Endothelial cell of umbilical vein (primary cell): Measurements from ENCODE around the gene RPS25.

Experiments
- CTCF ChIP-seq, 2 donors: IDR thresholded peaks; 1 replicate in 1 of 2; 2 replicates in 1 of 2; pipeline ENCODE4 v1.5.1; 2011; ENCODE audit warnings: low read length in 2 of 2, mild to moderate bottlenecking in 2 of 2, moderate library complexity in 2 of 2, control low read depth in 1 of 2, inconsistent platforms in 1 of 2, low read depth in 1 of 2; ENCODE audit not compliant: insufficient read depth in 1 of 2; ENCODE audit errors: extremely low read depth in 1 of 2
- EZH2 ChIP-seq: IDR thresholded peaks from 2 replicates; pipeline ENCODE4 v1.6.1; 2012; ENCODE audit warnings: borderline replicate concordance, low read depth, mild to moderate bottlenecking, moderate library complexity, low read length, inconsistent platforms; ENCODE audit not compliant: severe bottlenecking
- POLR2A ChIP-seq: IDR thresholded peaks from 2 replicates; pipeline ENCODE4 v1.6.1; 2012; ENCODE audit warnings: low read depth, mild to moderate bottlenecking, control low read depth, low read length

DNA sequence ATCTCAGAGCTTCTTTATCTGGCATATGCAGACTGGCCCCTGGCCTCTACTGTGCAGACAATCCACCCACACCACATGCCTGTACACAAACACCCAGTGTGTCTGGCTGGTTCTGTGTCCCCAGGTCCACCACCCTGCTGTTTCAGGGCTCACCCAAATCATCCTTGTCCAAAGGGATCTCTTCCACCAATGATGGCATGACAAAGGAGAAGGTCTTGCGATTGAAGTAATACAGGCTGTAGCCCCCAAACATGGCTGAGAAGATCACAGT, 10.9 kb upstream of the RPS25 start:
- TF ChIP-seq POLR2A (no peak), CTCF (IDR thresholded peaks at IDR 0.05; ENCODE audit: extremely low read depth in 1 of 2, insufficient read depth in 1 of 2, low read depth in 1 of 2, low read length in 2 of 2) (no peak), EZH2 (no peak)
